Activated CD4-positive, alpha-beta T cell treated with anti-CD3 and anti-CD28 coated beads, Interleukin-10, Interleukin-2, amounts not matched to agents 100 ng/mL and 50 ng/mL, durations not matched to agents 16 hours and 8 hours (primary cell): ENCODE data around the gene ZFAND2A.

ENCODE experiments used
- DNase-seq: peaks from one replicate; pipeline ENCODE4 v3.0.0-alpha.2; 2020

Gene ZFAND2A

DNA sequence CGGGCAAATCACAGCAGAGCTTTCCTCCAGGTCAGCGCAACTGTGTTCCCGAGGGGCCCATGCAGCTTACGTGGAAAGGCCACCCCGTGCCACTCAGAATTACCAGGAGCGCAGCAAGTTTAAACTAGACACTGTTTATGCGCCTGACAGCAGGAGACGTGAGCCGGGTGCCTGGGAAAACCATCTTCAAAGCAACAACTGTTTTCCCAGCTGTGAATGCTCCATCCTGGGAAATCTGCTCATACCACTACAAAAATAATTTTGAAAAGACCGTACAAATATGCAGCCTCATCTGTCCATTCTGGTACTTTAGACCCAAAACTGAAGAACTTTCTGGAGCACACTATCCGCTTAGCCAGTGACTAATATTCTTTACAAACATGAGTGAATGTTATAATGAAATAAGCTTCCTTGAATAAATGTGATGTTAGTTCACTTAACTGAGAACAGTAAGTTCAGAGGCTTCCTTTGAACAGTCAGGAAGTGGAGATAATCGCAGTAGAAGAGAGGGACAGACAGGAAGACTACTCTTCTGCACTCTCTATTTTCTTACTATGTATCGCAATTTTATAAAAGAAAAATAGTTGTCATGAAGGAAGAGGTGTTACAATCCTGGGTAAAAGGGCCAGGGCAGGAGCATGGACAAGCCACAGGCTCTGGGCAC, 55.3 kb downstream of the ZFAND2A start:
- no peak for DNase-seq

DNA sequence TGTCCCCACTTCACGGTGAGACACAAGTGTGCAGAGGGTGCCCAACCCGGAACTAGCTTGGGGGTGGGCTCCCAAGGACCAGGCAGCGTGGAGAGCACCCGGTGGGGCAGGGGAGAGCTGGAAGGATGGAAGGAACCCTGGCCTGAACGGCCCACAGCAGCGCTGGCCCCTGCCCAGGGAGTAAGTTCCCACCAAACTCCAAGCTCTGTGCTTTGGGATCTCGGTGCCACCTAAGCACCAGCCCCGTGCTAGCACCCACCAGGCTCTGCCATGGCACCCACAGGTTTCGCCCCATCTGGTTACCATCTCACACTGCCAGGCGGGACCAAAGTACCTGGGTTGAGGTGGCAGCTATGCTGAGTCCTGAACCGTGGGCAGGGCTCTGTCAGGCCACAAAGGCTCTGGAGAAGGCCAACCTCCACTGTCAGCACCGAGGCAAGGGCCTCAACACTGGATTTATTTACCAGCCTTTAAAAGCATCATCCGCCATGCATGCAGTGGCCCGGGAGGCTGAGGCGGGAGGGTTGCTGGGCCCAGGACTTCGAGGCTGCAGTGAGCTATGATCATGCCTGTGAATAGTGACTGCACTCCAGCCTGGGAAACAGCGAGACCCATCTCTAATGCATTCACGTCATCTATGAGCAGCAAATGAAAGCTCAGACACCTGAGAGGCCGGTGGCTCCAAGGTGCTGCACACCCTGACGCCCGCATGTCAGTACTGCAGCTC, 56.0 kb downstream of the ZFAND2A start:
- peak; percentile 16 for DNase-seq

DNA sequence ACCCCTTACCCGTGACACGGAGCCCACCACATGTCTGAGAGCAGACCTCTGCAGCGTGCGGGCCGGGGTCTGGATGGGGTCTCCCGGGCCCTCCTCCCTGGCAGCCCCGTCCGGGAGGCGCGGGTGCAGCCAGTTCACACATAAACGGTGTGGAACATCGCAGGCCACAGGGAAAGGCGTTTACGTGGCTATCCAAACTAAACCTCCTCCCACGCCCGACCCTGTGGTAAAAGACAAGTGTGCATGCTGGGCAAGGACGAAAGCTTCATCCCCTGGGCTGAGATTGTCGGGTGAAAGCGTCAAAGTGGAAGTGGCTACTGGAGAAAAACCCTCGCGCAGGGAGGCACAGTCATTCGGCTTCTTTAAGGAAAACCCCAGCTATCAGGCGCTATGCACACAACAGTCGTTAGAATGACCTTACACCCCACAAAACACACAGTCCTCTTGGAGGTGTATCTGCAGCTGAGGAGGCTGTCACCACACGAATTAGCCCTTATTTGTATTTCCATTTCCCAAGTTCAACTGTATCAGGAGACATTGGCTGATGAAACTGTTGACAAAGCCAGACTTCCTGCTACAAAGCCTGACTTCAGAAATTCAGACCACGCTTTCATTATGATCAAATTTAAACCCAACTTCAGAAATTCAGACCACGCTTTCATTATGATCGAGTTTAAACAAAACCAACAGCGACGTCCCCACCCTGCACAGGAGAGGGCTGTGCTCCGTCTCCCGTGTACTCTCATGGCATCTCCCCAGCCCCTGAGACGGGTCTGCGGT, 56.8 kb downstream of the ZFAND2A start:
- peak; percentile 84 for DNase-seq
